HL-60 (cell line): ENCODE measurements around the gene BDNF.

ENCODE experiments used
- CTCF ChIP-seq: IDR thresholded peaks from one replicate; pipeline ENCODE4 v1.5.1; 2011; ENCODE audit warnings: low read length, control low read depth, inconsistent platforms; ENCODE audit not compliant: insufficient read depth
- GABPA ChIP-seq: IDR thresholded peaks from 2 replicates; pipeline ENCODE4 v1.6.1; 2012; ENCODE audit warnings: low read depth
- POLR2AphosphoS5 ChIP-seq: IDR thresholded peaks from 2 replicates; pipeline ENCODE4 v1.6.1; 2012; ENCODE audit warnings: low read depth
- REST ChIP-seq: IDR thresholded peaks from 2 replicates; pipeline ENCODE4 v1.6.1; 2012; ENCODE audit warnings: low read depth; ENCODE audit not compliant: insufficient replicate concordance
- SPI1 ChIP-seq: IDR thresholded peaks from 2 replicates; pipeline ENCODE4 v1.6.1; 2012; ENCODE audit warnings: low read depth, mild to moderate bottlenecking, borderline replicate concordance

GRCh38 chr11:27679136-27680015 lies 20.9 kb downstream of the BDNF start:
- TF ChIP-seq CTCF: no peak
- no peak for TF ChIP-seq REST
- no peak for TF ChIP-seq POLR2AphosphoS5
- TF ChIP-seq GABPA: no peak
- TF ChIP-seq SPI1: no peak
